HG02943 (cell line): ENCODE results near the gene APOD.

Experiments used
- ATAC-seq: cut with Tn5 transposase; IDR thresholded peaks from one replicate; pipeline ENCODE4 v1.9.1; 2021; ENCODE audit warnings: mild to moderate bottlenecking, low read depth, moderate library complexity; ENCODE audit not compliant: unreplicated experiment

The APOD gene

DNA sequence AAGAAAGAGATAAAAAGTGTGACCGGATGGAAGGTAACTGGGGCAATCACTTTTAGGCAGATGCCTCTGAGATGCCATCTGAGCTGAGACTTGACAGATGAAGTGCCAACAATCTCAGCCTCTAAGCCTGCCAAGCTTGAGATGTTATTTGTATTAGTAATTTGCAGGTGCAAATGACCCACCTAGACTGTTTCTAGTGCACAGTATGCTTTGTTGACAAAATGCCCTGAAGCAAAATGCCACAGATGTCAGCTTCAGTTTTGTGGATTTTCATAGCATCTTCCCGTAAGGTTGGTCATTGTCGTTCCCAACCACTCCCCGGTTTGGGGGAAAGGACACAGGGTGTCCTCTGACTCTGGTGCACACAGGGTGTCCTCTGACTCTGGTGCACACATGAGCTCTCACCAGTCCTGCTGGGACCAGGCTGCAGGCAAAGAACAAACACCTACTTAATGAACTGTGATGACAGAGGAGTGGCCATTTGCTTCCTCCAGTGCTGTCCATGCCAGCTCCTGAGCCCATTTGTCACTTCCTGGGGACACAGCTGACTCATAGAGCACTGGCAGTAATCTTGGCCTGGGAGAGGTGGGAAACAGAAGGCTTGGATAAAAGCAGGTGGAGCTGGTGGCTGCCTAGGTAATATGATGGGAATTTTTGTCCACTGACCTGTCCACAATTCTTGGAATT, 23.9 kb downstream of the APOD start:
- ATAC-seq = no peak

DNA sequence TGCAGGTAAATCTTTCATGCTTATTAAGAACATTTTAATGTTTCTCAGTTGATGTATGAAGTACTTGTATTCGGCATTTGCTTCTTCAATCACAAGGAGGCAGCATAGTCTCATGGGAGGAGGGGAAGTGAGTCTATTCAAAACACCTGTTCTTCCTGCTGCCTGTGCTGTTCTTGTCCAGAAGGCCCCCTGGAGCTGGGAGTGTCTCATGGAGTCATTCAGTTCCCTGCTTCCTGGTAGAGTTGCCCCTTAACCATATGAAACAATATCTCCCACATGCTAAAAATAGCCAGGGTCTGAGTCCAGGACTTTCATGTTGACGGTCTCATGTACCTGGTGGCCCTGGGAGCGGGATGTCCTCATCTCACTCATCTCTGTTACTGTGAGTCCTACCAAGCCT, 25.1 kb downstream of the APOD start:
- ATAC-seq = no peak

GRCh38 chr3:195557322-195557721, 26.4 kb downstream of the APOD start:
- ATAC-seq = no peak

DNA sequence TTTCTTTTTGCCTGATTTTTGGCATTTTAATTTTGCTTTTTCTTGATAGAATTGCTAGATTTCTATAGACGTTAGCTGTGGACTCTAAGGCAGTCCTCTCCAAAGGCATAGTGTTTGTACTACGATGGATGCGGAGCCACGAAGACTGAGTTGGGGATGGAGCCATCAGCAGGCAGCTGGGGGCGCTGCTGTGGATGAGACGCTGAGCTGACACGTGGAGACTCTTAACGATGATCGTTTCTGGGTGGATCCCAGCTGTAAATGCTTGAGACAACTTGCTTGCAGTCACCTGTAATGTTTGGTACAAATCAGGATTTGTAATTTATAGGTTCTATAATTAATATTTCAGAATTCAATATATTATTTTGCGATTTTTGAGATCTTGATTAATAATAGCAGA, 27.4 kb downstream of the APOD start:
- ATAC-seq = no peak

- ATAC-seq = no peak
These were observed 28.6 kb downstream of the APOD start for GRCh38 chr3:195555110-195555509.

GRCh38 chr3:195554458-195554857, 29.3 kb downstream of the APOD start:
- ATAC-seq = no peak

- no peak for ATAC-seq
These were observed 30.5 kb downstream of the APOD start for GRCh38 chr3:195553268-195553667.

- no peak for ATAC-seq
These were observed 32.3 kb downstream of the APOD start for GRCh38 chr3:195551381-195551978.

DNA sequence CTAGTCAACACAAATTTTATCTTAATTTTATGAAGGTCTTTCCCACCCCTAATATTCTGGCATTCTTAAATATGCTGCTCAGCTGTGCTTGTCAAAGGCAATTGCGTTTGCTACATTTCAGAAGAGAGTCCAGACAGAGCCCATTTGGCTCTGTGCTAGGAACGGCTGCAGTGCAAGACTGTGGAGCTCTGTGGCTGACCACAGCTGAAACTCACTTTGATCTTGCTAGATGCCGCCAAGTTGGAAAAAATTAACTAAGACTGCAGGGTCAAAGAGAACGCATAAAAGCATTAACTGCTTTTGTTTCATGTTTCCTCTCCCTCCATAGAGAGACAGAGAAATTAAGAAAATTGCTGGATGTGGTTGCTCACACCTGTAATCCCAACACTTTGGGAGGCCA, 33.0 kb downstream of the APOD start:
- peak; percentile 51 for ATAC-seq

GRCh38 chr3:195549931-195550519, 33.7 kb downstream of the APOD start:
- peak; percentile 58 for ATAC-seq

DNA sequence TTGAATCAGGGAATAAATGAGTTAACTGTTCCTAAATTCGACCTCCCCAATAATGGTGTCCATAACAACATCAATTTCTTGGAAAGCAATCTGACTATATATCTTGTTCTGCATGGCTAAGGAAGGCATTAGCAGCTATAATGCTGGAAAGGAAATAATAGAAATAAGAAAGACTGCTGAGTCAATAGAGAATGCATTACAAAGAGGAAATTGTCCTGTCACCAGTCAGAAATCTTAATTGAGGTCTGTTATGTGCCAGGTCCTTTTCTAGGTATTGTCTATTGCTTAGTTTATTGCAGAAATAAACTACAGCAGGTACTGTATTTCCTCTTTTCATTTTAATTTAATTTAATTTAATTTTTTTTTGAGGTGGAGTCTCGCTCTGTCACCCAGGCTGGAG, 34.8 kb downstream of the APOD start:
- ATAC-seq = no peak

GRCh38 chr3:195548501-195548900, 35.2 kb downstream of the APOD start:
- ATAC-seq = no peak

DNA sequence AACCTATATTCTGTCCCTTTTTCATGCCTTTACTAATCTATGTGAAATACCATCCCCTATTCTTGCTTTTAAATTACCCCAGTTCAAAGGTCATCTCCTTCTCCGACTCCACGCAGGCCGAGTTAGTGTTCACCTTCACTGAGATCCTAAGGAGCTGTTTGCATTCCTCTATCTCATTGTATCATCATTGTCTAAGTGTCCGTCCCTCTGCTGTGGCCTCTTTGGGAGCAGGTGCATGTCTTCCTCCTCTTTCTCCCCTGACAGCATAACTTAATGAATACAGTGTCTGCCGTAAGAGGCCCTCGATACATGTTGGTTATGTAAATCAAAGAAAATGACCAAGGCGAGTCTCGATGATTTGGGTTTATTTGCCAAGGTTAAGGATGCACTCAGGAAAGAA, 35.7 kb downstream of the APOD start:
- ATAC-seq = no peak

DNA sequence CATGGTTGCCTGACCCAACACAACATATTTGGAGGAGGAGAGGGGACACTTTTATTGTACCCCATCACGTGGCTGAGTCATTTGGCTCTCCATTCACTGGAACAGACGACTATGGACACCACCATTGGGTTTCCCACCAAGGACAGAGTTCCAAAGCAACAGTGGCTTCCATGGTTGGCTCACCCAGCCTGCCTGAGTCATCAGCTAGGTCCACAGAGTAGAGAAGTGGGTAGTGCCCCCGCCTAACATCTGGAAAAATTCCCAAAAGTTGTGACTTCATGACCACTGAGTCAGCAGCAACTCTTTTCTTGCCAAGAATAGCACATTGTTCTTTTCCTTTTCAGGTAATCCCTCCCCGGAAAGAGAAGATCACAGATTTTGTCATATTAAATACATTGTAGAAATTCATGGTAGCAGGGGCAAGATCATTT, 37.6 kb downstream of the APOD start:
- no peak for ATAC-seq

DNA sequence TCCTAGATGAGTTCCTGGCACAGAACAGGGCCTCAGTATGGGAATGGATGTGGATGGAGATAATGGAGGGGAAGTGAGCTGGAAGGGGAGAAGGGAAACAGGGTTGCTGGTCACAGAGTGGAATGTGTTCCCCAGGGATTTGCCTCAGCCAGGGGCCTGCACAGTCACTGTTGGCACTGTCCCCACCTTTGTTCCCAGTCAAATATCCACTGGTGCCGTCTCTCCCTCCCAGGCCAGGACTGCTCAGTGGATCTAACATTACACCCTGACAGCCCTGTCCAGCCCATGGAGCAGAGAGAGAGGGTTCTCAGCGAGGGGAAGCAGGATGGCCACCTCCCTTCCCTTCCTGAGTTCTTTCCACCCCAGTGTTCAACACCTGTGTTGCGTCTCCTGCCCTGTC, 39.1 kb downstream of the APOD start:
- ATAC-seq = no peak

GRCh38 chr3:195544230-195544536, 39.6 kb downstream of the APOD start:
- no peak for ATAC-seq

GRCh38 chr3:195543500-195544229, 40.1 kb downstream of the APOD start:
- ATAC-seq = peak; percentile 4

- ATAC-seq = peak; percentile 70
These were observed 40.8 kb downstream of the APOD start, which contains the start of gene PPP1R2 for GRCh38 chr3:195542698-195543499. Gene PPP1R2, minus strand, starts transcription at chr3:195543325. Its CDS starts 300 bp downstream, at chr3:195543025.

- no peak for ATAC-seq
These were observed 41.4 kb downstream of the APOD start for GRCh38 chr3:195542316-195542697.

DNA sequence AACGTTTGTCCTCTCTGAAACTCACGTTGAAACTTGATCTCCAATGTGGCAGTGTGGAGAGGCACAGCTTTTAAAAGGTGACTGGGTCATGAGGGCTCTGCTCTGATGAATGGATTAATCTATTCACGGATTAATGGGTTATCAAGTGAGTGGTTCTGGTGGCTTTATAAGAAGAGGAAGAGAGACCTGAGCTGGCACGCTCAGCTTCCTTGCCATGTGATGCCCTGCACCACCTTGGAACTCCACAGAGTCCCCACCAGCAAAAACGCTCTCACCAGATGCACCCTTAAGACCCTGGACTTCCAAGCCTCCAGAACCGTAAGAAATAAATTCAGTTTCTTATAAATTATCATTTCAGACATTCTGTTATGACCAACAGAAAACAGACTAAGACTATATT, 43.2 kb downstream of the APOD start:
- no peak for ATAC-seq

DNA sequence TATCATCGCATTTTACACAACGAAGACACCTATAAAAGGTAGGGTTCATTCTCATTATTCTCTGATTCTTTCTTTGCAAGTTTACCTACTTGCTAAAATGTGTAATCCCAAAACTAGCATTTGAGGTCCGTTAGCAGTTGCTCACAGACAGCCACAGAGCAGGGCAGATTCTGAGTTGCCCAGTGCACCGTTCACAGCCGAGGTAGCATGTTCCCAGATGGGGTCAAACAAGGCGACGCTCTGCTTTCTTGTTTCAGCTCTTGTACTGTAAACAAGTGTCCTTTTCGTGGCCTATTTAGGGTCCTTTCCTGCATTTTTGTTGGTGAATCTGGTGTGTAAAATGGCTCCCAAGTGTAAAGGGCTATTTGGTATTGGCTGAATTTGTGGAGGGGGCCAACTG, 43.7 kb downstream of the APOD start:
- ATAC-seq = no peak
